Mesendoderm (in vitro differentiated cells): ENCODE data around the gene MTCH1.

ENCODE experiments used
- DNase-seq: peaks from one replicate; pipeline ENCODE4 v3.0.0; 2013
- H2AK5ac ChIP-seq: 2 replicates; pipeline ENCODE4 v1.6.1; 2013; ENCODE audit warnings: low read length, inconsistent platforms
- H2BK120ac ChIP-seq: 2 replicates; pipeline ENCODE4 v1.6.1; 2013; ENCODE audit warnings: low read depth, mild to moderate bottlenecking, low read length, moderate library complexity, mixed read lengths
- H2BK15ac ChIP-seq: replicated peaks from 2 replicates; pipeline ENCODE4 v1.6.1; 2013; ENCODE audit warnings: low read depth, mild to moderate bottlenecking, moderate library complexity
- H2BK5ac ChIP-seq: 2 replicates; pipeline ENCODE4 v1.6.1; 2013; ENCODE audit warnings: low read length, inconsistent platforms
- H3K18ac ChIP-seq: 2 replicates; pipeline ENCODE4 v1.6.1; 2013; ENCODE audit warnings: mild to moderate bottlenecking, low read length, mixed read lengths
- H3K23ac ChIP-seq: one replicate; pipeline ENCODE4 v1.6.1; 2013; ENCODE audit warnings: low read length
- H3K27ac ChIP-seq: 2 replicates; pipeline ENCODE4 v1.5.1; 2013; ENCODE audit warnings: low read depth, mild to moderate bottlenecking, inconsistent platforms, low read length, moderate library complexity
- H3K27me3 ChIP-seq: 2 replicates; pipeline ENCODE4 v1.6.1; 2013; ENCODE audit warnings: low read length, control low read depth, mild to moderate bottlenecking, inconsistent platforms; ENCODE audit not compliant: insufficient read depth, poor library complexity
- H3K36me3 ChIP-seq: 2 replicates; pipeline ENCODE4 v1.6.1; 2013; ENCODE audit warnings: low read length, inconsistent platforms; ENCODE audit not compliant: control insufficient read depth, insufficient read depth
- H3K4ac ChIP-seq: one replicate; pipeline ENCODE4 v1.6.1; 2013; ENCODE audit warnings: low read depth, mild to moderate bottlenecking, low read length, moderate library complexity
- H3K4me1 ChIP-seq: 2 replicates; pipeline ENCODE4 v1.6.1; 2013; ENCODE audit warnings: low read depth, low read length, inconsistent platforms; ENCODE audit not compliant: control insufficient read depth
- H3K4me2 ChIP-seq: 2 replicates; pipeline ENCODE4 v1.6.1; 2013; ENCODE audit warnings: low read length
- H3K4me3 ChIP-seq: 2 replicates; pipeline ENCODE4 v1.5.1; 2013; ENCODE audit warnings: mild to moderate bottlenecking, low read length
- H3K56ac ChIP-seq: one replicate; pipeline ENCODE4 v1.6.1; 2013; ENCODE audit warnings: low read length
- H3K79me1 ChIP-seq: 2 replicates; pipeline ENCODE4 v1.6.1; 2013; ENCODE audit warnings: low read length, inconsistent platforms
- H3K79me2 ChIP-seq: 2 replicates; pipeline ENCODE4 v1.6.1; 2013; ENCODE audit warnings: mild to moderate bottlenecking, low read length; ENCODE audit not compliant: control insufficient read depth, insufficient read depth
- H3K9ac ChIP-seq: 2 replicates; pipeline ENCODE4 v1.6.1; 2013; ENCODE audit warnings: low read length, inconsistent platforms
- H4K5ac ChIP-seq: one replicate; pipeline ENCODE4 v1.6.1; 2013; ENCODE audit warnings: low read length
- H4K8ac ChIP-seq: one replicate; pipeline ENCODE4 v1.6.1; 2013; ENCODE audit warnings: low read depth, mild to moderate bottlenecking, control low read depth, low read length, moderate library complexity
- WGBS: extraction: QIAGEN DNeasy Blood & Tissue Kit; methylation state at CpG from one replicate; pipeline ENCODE4 v1.1.7; 2013; ENCODE audit warnings: low lambda C conversion rate, missing lambda C conversion rate; ENCODE audit not compliant: insufficient coverage; ENCODE audit errors: extremely low coverage; 5-methylcytosine and 5-hydroxymethylcytosine counted together

The MTCH1 gene

DNA sequence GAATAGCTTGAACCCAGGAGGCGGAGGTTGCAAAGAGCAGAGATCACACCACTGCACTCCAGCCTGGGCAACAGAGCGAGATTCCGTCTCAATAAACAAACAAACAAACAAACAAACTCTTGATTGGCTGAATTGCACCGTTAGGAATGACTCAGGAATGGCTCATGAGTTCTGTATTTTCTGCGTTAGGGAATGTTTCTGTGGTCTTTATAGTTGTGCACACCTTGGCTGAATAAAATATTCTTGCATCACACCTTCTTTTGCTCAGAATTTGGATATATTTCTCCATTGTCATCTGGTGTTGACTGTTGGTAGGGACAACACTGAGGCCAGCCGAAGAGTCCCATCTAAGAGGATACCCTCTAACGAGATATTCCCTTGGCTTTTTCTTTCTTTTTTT lies 51.1 kb downstream of the MTCH1 start:
- Histone ChIP-seq H2BK120ac (no peak overlapping the region), H3K36me3 (no peaks in the 10 kb centered on the region), H2BK15ac (no peak overlapping the region), H4K5ac (no peak overlapping the region), H3K9ac (no peak overlapping the region), H3K4me1 (no peaks in the 10 kb centered on the region), H3K23ac (no peak overlapping the region), H4K8ac (no peak overlapping the region), H3K27me3 (no peaks in the 10 kb centered on the region), H3K79me1 (no peaks in the 10 kb centered on the region), H3K79me2 (no peaks in the 10 kb centered on the region), H3K18ac (no peak overlapping the region), H2BK5ac (no peak overlapping the region), H3K4ac (no peak overlapping the region), H2AK5ac (no peak overlapping the region), H3K56ac (no peak overlapping the region), H3K4me2 (no peak overlapping the region), H3K4me3 (no peak overlapping the region), H3K27ac (no peak overlapping the region)
- DNase-seq, result no peak
- no CpG with 5 or more reads among the region's 7 CpGs for WGBS

DNA sequence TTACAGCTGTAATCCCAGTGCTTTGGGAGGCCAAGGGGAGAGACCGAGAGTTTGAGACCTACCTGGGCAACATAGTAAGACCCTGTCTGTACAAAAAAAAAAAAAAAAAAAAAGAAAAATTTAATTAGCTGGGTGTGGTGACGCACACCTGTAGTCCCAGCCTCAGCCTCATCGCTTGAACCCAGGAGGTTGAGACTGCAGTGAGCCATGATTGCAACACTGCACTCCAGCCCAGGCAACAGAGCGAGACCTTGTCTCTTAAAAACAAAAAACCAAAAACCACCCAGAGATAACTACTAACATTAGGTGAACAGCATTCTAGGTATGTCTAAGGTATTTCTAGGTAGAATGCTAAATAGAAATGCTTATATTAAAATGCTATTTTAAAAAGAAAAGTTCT lies 52.5 kb downstream of the MTCH1 start:
- H3K79me2 ChIP-seq, result no peaks in the 10 kb centered on the region
- no peak overlapping the region for H3K4ac ChIP-seq
- no peaks in the 10 kb centered on the region for H3K27me3 ChIP-seq
- H3K18ac ChIP-seq, result no peak overlapping the region
- no peaks in the 10 kb centered on the region for H3K79me1 ChIP-seq
- H2BK15ac ChIP-seq, result no peak overlapping the region
- no peak overlapping the region for H4K8ac ChIP-seq
- H3K4me1 ChIP-seq, result no peaks in the 10 kb centered on the region
- no peak overlapping the region for H3K56ac ChIP-seq
- no CpG with 5 or more reads among the region's 4 CpGs for WGBS
- H2BK120ac ChIP-seq, result no peak overlapping the region
- no peak overlapping the region for H4K5ac ChIP-seq
- H3K23ac ChIP-seq, result no peak overlapping the region
- no peak overlapping the region for H3K9ac ChIP-seq
- H2BK5ac ChIP-seq, result no peak overlapping the region
- no peak overlapping the region for H2AK5ac ChIP-seq
- H3K4me2 ChIP-seq, result no peak overlapping the region
- DNase-seq, result no peak
- H3K36me3 ChIP-seq, result no peaks in the 10 kb centered on the region
- no peak overlapping the region for H3K27ac ChIP-seq
- H3K4me3 ChIP-seq, result no peak overlapping the region

DNA sequence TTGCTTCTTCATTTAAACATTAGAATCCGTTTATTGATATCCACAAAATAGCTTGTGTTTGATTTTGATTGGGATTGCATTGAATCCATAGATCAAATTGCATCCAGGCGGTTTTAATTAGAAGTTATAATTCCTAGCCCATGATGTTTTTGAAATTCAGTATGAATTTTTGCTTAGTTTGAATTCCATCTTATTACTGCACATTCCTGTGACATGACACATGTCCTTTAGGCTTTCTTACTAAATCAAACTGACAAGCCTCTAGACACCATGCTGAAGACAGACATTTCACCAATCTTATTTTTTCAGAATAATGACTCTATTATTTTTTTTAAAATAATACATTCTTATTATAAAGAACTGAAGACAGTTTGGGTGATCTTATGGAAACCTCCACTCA lies 52.9 kb downstream of the MTCH1 start:
- Histone ChIP-seq H3K36me3 (no peaks in the 10 kb centered on the region), H2AK5ac (no peak overlapping the region), H3K79me2 (no peaks in the 10 kb centered on the region), H2BK120ac (no peak overlapping the region), H3K27me3 (no peaks in the 10 kb centered on the region), H2BK5ac (no peak overlapping the region), H3K4me1 (no peaks in the 10 kb centered on the region), H3K9ac (no peak overlapping the region), H2BK15ac (no peak overlapping the region), H3K4me2 (no peak overlapping the region), H4K5ac (no peak overlapping the region), H3K4me3 (no peak overlapping the region), H3K56ac (no peak overlapping the region), H4K8ac (no peak overlapping the region), H3K79me1 (no peaks in the 10 kb centered on the region), H3K23ac (no peak overlapping the region), H3K4ac (no peak overlapping the region), H3K18ac (no peak overlapping the region), H3K27ac (no peak overlapping the region)
- no CpG with 5 or more reads among the region's 2 CpGs for WGBS
- DNase-seq, result no peak

DNA sequence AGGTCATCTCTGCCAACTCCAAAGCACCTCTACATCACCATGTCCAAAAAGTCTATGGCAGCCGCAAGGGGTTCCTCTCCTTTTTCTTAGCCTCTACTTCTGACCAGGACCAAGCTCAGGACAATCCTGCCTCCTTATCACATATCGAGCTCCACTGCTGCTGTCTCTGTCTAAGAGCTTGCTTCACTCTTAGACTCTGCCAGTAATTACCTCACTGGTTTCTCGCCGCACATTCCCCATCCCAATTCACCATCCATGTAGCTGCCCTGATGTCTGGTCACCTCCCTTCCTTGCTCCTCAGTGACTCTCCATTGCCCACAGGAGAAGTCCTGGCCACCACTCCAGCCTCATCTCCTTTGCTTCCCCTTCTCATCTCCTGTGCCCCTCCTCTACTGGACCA lies 55.5 kb downstream of the MTCH1 start:
- Histone ChIP-seq H3K18ac (no peak overlapping the region), H2BK15ac (no peak overlapping the region)

DNA sequence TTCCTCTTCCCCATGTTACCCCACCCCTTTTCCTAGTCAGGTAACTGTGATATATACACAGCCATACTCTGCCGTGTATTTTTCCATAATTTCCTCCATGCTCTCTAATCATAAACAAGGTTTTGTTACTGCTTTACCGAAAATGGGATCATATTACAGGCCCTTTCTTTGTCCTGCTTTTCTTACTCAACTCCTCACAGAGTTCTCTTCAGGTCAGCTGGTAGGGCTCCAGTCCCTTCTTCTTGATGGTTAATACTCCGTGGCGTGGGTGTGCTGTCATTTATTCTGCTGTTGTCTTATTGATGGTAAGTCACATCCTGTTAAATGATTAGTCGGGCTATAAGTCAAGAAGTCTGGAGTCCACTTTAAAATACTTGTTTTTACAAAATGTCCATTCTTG lies 56.4 kb downstream of the MTCH1 start:
- no peaks in the 10 kb centered on the region for H3K36me3 ChIP-seq
- H3K27ac ChIP-seq, result no peak overlapping the region

More for the DNA sequence above, 55.5 kb downstream of the MTCH1 start:
- no peak overlapping the region for H3K4me3 ChIP-seq
- no peak overlapping the region for H3K23ac ChIP-seq
- no peaks in the 10 kb centered on the region for H3K27me3 ChIP-seq
- H2AK5ac ChIP-seq, result no peak overlapping the region
- no peak overlapping the region for H2BK5ac ChIP-seq
- no peak overlapping the region for H3K4ac ChIP-seq
- no peak overlapping the region for H4K8ac ChIP-seq
- no peak overlapping the region for H3K9ac ChIP-seq
- no peaks in the 10 kb centered on the region for H3K79me1 ChIP-seq
- no peaks in the 10 kb centered on the region for H3K4me1 ChIP-seq
- H3K79me2 ChIP-seq, result no peaks in the 10 kb centered on the region
- H2BK120ac ChIP-seq, result no peak overlapping the region
- WGBS, result no CpG with 5 or more reads among the region's 4 CpGs
- H3K27ac ChIP-seq, result no peak overlapping the region
- H4K5ac ChIP-seq, result no peak overlapping the region
- H3K36me3 ChIP-seq, result no peaks in the 10 kb centered on the region
- DNase-seq, result no peak
- H3K4me2 ChIP-seq, result no peak overlapping the region
- no peak overlapping the region for H3K56ac ChIP-seq

DNA sequence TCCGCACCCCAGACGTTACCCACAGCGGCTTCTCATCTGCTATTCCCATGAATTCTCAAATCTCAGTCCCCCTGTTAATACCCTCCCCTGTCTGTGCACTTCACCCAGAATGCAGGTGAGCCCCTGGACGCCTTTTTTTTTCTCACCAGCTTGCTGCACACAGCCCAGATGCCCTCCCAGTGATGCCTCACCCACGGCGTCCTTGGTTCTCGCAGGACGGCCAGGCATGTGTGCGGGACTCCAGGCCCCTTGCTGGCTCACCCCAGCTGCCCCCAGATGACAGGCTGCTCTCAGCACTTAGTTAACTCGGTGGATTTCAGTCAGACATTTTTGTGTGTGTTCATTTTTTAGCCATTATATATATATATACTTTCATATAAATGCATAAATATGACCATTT lies 56.8 kb downstream of the MTCH1 start:
- H2AK5ac ChIP-seq, result no peak overlapping the region
- no peak overlapping the region for H3K23ac ChIP-seq
- H3K4me2 ChIP-seq, result no peak overlapping the region
- H3K9ac ChIP-seq, result no peak overlapping the region
- no peak overlapping the region for H3K27ac ChIP-seq
- no peaks in the 10 kb centered on the region for H3K79me1 ChIP-seq
- no peaks in the 10 kb centered on the region for H3K27me3 ChIP-seq
- WGBS, result no CpG with 5 or more reads among the region's 10 CpGs
- H3K56ac ChIP-seq, result no peak overlapping the region
- no peak overlapping the region for H4K8ac ChIP-seq
- no peak overlapping the region for H3K4ac ChIP-seq
- H2BK120ac ChIP-seq, result no peak overlapping the region
- H2BK5ac ChIP-seq, result no peak overlapping the region
- no peak overlapping the region for H4K5ac ChIP-seq
- no peak overlapping the region for H2BK15ac ChIP-seq
- no peaks in the 10 kb centered on the region for H3K4me1 ChIP-seq
- H3K4me3 ChIP-seq, result no peak overlapping the region
- no peaks in the 10 kb centered on the region for H3K36me3 ChIP-seq
- no peak overlapping the region for H3K18ac ChIP-seq
- no peak for DNase-seq
- H3K79me2 ChIP-seq, result no peaks in the 10 kb centered on the region

More for the DNA sequence above, 56.4 kb downstream of the MTCH1 start:
- Histone ChIP-seq H2BK5ac (no peak overlapping the region), H3K4me1 (no peaks in the 10 kb centered on the region), H3K79me1 (no peaks in the 10 kb centered on the region), H3K4ac (no peak overlapping the region), H3K23ac (no peak overlapping the region), H2BK15ac (no peak overlapping the region), H4K8ac (no peak overlapping the region), H4K5ac (no peak overlapping the region), H3K27me3 (no peaks in the 10 kb centered on the region), H3K56ac (no peak overlapping the region), H2BK120ac (no peak overlapping the region), H3K4me3 (no peak overlapping the region), H3K18ac (no peak overlapping the region), H2AK5ac (no peak overlapping the region), H3K79me2 (no peaks in the 10 kb centered on the region), H3K9ac (no peak overlapping the region), H3K4me2 (no peak overlapping the region)
- no peak for DNase-seq
- WGBS, result no CpG with 5 or more reads among the region's 5 CpGs
